ENCODE results near the gene KCNK5.
A peak's percentile ranks its signal among the peaks of the same experiment; 100 is the strongest.

KCNK5 gene, protein sequence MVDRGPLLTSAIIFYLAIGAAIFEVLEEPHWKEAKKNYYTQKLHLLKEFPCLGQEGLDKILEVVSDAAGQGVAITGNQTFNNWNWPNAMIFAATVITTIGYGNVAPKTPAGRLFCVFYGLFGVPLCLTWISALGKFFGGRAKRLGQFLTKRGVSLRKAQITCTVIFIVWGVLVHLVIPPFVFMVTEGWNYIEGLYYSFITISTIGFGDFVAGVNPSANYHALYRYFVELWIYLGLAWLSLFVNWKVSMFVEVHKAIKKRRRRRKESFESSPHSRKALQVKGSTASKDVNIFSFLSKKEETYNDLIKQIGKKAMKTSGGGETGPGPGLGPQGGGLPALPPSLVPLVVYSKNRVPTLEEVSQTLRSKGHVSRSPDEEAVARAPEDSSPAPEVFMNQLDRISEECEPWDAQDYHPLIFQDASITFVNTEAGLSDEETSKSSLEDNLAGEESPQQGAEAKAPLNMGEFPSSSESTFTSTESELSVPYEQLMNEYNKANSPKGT

GRCh38 chr6:39228992-39229767, at the start of gene KCNK5:
KCNK5 (minus strand) TSS chr6:39229475; CDS start chr6:39229111, 364 bp downstream.
- peak; percentile 60 for DNase-seq (ENCODE audit: low read depth)

GRCh38 chr6:39276379-39276995, 47.2 kb upstream of the KCNK5 start:
- DNase-seq (ENCODE audit: low read depth): no peak

DNA sequence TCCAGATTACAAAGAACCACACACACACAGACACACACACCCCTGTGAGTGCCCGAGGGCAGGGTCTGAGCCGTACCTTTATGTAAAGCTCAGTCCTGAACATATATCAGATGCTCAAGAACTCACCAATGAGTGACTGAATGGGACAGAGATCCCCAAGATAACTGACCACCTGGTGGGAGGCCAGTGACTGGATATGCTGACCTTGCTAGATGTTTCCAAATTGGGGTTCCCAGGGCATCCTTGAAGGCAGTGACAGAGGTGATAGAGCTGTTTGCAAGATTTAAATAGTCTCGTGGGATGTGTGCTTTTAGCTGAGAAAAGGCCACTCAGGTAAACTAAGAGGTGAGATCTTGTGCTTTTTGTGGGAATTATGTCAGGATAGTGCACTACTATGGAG, 45.6 kb upstream of the KCNK5 start:
- no peak for DNase-seq (ENCODE audit: low read depth)

DNA sequence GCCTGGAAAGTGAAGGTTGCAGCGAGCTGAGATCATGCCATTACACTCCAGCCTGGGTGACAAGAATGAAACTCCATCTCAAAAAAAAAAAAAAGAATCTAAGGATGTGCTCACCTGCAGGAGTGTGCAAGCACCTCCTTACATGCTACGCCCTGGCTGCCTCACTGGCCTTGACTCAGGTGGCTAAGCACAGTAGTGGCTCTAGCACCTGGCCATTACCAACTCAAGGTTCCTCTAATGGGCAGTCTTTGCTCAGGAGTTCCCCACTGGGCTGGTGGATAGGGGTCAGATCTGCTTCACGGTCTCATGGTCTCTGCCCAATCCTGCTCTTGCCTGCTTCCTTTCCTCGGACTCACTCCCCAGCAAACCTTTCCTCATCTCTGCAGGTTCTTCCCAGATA, 45.2 kb upstream of the KCNK5 start:
- no peak for DNase-seq (ENCODE audit: low read depth)

DNA sequence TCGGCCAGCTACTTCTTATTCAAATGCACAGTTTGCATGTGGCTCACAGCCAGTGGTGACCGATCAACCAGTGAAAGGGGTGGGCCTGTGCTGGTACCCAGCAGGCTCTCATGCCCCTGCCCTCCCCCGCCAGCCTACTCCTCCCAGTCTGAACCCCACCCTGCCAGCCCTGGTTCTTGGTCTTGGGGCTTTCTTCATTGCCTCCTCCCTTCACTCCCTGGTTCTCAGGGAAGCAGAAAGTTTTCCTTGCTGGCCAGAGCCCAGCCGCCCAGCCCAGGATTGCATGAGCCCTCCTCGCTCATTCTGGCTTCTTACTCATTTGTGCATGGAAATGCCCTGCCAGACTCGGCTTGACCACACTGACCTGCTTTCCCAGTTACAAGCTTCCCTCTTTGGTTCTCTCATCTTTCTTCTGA, 44.1 kb upstream of the KCNK5 start:
- no peak for DNase-seq (ENCODE audit: low read depth)

- DNase-seq (ENCODE audit: low read depth): no peak
These were observed 40.7 kb upstream of the KCNK5 start for GRCh38 chr6:39269961-39270360.

- DNase-seq (ENCODE audit: low read depth): no peak
These were observed 39.4 kb upstream of the KCNK5 start for GRCh38 chr6:39268721-39269120.

DNA sequence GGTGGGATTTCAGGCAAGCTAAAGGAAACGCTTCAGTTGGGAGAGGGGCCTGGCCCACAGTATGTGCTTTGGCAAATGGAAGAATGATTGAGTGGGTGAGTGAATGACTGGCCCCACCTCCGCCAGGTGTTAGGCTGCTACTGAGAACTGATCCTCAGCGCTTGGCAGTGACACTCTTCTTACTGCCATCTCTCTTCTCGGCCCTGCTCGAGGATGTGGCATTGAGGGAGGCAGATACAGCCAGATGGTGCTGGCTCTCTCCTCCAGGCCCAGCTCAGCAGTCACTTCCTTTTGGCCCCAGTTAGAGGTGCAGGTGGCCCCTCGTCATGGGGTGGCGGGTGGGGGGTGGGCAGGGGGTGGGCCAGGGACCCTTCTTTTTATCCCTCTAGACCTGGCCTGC, 38.9 kb upstream of the KCNK5 start:
- DNase-seq (ENCODE audit: low read depth): no peak

GRCh38 chr6:39266782-39267355, 37.6 kb upstream of the KCNK5 start:
- DNase-seq (ENCODE audit: low read depth): no peak

GRCh38 chr6:39266375-39266774, 37.1 kb upstream of the KCNK5 start:
- DNase-seq (ENCODE audit: low read depth): no peak

GRCh38 chr6:39263303-39264037, 34.2 kb upstream of the KCNK5 start:
- DNase-seq (ENCODE audit: low read depth): no peak

DNA sequence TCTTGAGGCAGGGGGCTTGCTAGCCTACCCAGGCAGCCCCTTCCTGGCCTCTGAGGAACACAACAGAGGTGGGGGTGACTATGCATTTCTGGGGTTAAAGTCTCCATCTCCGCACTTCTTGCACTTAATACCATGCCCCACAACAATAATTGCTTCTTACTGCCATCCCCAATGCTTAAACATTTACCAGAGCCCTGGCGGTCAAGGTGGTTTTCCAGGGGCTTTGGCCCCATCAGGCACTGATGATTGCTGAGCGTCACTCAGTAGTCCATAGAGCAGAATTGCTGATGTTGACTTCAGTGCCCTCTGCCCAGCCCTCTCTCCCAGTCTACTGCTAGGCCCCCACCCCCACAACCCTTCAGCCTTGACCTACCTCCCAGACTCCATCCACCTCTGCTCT, 32.5 kb upstream of the KCNK5 start:
- DNase-seq (ENCODE audit: low read depth): no peak

GRCh38 chr6:39260953-39261352, 31.7 kb upstream of the KCNK5 start:
- no peak for DNase-seq (ENCODE audit: low read depth)

DNA sequence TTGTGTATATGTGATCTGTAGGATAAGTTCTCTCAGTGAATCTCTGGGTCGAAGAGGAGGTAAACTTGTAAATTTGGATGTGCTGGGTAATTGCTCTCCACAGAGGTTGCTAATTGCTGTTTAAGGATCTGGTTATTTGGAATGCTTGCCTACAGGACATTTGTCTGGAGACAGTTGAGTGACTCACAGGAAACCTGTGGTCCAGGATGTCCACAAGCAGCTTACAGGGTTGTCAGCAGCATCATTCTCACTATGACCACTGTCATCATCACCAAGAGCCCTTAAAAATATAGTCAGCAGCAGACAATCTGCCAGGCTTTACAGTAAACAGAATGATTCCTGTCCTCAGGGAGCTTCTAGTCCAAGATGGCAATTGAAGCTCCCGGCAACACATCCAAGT, 31.2 kb upstream of the KCNK5 start:
- DNase-seq (ENCODE audit: low read depth): no peak

- no peak for DNase-seq (ENCODE audit: low read depth)
These were observed 27.1 kb upstream of the KCNK5 start for GRCh38 chr6:39256294-39256940.

DNA sequence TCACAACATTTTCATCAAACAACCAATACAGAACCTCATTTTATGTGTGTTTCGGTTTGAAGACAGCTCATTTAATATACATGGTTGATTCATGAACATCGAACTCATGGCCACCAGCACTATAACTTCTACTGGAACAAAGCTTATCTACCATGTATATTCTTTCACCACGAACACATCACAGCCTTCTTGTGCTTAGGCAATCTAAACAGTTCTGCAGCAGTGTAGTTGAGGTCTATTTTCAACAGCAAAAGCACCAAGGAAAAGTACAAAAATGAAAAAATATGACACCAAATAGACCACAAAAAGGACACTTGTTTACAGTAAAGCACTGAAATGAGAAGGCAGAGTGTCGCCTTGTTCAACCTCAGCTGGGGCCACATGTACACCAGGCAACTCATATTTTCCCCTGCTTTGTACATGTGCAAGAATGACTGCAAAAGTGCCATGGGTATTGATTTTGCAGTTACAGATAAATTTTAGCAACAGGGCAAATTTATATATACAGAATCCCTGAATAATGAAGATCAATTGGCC, 25.8 kb upstream of the KCNK5 start:
- no peak for DNase-seq (ENCODE audit: low read depth)

- no peak for DNase-seq (ENCODE audit: low read depth)
These were observed 22.1 kb upstream of the KCNK5 start for GRCh38 chr6:39251406-39251805.

DNA sequence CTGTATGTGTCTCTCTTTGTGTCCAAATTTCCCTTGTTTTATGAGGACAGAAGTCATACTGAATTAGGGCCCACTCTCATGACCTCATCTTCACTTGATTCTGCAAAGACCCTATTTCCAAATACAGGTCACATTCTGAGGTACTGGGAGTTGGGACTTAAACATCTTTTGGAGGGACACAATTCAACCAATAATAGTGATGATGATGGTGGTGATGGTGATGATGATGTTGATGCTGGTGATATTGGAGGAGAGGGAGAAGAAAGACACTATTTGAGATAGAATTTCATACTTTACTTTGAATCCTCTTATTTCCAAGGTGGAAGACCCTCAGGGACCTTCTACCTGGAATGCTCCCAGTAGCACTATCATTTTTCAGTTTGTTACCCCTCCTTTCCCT, 21.2 kb upstream of the KCNK5 start:
- no peak for DNase-seq (ENCODE audit: low read depth)

- DNase-seq (ENCODE audit: low read depth): no peak
These were observed 20.0 kb upstream of the KCNK5 start for GRCh38 chr6:39249278-39249677.

DNA sequence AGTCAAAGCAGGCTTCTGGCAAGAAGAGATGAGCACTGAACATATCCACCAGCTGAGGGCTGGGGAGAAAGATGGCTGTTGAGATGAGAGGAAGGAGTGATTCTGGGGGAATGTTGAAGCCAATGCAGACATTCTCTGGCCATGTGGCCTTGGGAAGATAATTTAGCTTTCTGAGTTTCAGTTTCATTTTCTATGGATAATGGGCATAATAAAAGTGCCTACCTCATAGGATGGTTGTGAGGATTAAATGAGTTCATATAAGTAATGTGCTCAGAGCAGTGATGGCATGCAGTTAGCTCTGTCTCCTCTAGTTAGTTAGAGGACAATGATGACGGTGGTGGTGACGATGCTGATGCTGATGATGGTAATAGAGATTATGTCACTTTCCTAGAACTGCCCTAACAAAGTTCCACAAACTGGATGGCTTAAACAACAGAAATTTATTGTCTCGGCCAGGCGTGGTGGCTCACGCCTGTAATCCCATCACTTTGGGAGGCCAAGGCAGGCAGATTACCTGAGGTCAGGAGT, 18.5 kb upstream of the KCNK5 start:
- DNase-seq (ENCODE audit: low read depth): no peak

DNA sequence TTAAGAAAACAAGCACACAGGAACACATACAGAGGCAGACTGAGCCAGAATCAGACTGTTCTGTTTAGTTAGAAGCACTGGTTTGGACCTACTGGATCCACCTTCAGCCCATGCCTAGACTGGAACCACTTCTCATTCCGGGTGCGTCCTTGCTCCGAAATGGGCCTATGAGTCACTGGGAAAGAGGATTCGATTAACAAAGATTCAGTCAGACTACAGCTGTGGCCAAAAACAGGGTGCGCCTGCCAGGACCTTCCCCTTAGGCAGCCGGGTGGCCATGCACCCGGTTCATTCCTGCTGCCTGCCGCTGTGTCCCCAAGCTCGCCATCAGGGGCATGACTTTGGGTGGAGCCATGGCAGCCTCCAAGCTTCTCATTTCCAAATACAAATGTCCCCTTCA, 14.5 kb upstream of the KCNK5 start:
- no peak for DNase-seq (ENCODE audit: low read depth)

All from stimulated activated CD8-positive, alpha-beta memory T cell treated with anti-CD3 and anti-CD28 coated beads, Interleukin-15, amount 100 ng/mL, for 24 hours (primary cell).